HepG2 (cell line): ENCODE measurements around the gene SRRT. TPM values are rescaled to one million over a fixed set of nuclear protein-coding genes. Genes with fewer than 3 reads are reported as not detected.

ENCODE experiments used
- ARNT2 ChIP-seq: sonication (generic); formaldehyde crosslinking; IDR thresholded peaks from 2 replicates; pipeline ENCODE4 v1.8.0; 2022; ENCODE audit warnings: mild to moderate bottlenecking, low read depth, missing genetic modification reagents, moderate library complexity
- ATF1 ChIP-seq: IDR thresholded peaks from 2 replicates; pipeline ENCODE4 v1.6.1; 2016; ENCODE audit warnings: mild to moderate bottlenecking, control low read depth
- CC2D1A ChIP-seq: sonication (generic); formaldehyde crosslinking; IDR thresholded peaks from 2 replicates; pipeline ENCODE4 v1.8.1; 2023; ENCODE audit warnings: mild to moderate bottlenecking, missing genetic modification reagents
- ELF1 ChIP-seq: sonication (generic); formaldehyde crosslinking; IDR thresholded peaks from 2 replicates; pipeline ENCODE4 v1.4.0; 2020; ENCODE audit warnings: missing genetic modification reagents
- FOXK1 ChIP-seq: sonication (generic); formaldehyde crosslinking; IDR thresholded peaks from 2 replicates; pipeline ENCODE4 v1.4.0; 2020; ENCODE audit warnings: low read depth, missing genetic modification reagents, borderline replicate concordance
- HBP1 ChIP-seq: IDR thresholded peaks from 2 replicates; pipeline ENCODE4 v1.6.1; 2016; ENCODE audit warnings: low read depth, control low read depth
- HNF1A ChIP-seq, 2 experiments: sonication (generic) in 1 of 2; formaldehyde crosslinking in 1 of 2; IDR thresholded peaks; 2 replicates each; pipeline versions ENCODE4 v1.4.0 to v1.6.1; 2016 to 2020; ENCODE audit warnings: borderline replicate concordance in 1 of 2, low read depth in 1 of 2, mild to moderate bottlenecking in 1 of 2, missing genetic modification reagents in 1 of 2
- MAFK ChIP-seq, 2 experiments: IDR thresholded peaks in 1 of 2; conservative IDR thresholded peaks in 1 of 2; 2 replicates each; pipeline ENCODE4 v1.6.1; 2011; ENCODE audit warnings: improper control_type of control experiment in 2 of 2, low read length in 2 of 2
- MXD1 ChIP-seq: sonication (generic); formaldehyde crosslinking; IDR thresholded peaks from 2 replicates; pipeline ENCODE4 v1.4.0; 2020; ENCODE audit warnings: mild to moderate bottlenecking, missing genetic modification reagents
- NBN ChIP-seq: fragments of 450-650 bp; conservative IDR thresholded peaks from 2 replicates; pipeline ENCODE4 v1.6.1; 2017
- PBX3 ChIP-seq: sonication (generic); formaldehyde crosslinking; IDR thresholded peaks from 2 replicates; pipeline ENCODE4 v1.8.1; 2023; ENCODE audit warnings: missing genetic modification reagents, inconsistent platforms, borderline replicate concordance
- SP5 ChIP-seq: IDR thresholded peaks from 2 replicates; pipeline ENCODE4 v1.6.1; 2016; ENCODE audit warnings: low read depth, borderline replicate concordance
- SRSF1 ChIP-seq: fragments of 200-400 bp; formaldehyde crosslinking; optimal IDR thresholded peaks from 2 replicates; pipeline ENCODE3; 2017; ENCODE audit warnings: mild to moderate bottlenecking, low read depth, low read length, moderate library complexity
- ZFP36L1 ChIP-seq: sonication (generic); formaldehyde crosslinking; IDR thresholded peaks from 2 replicates; pipeline ENCODE4 v1.8.0; 2022; ENCODE audit warnings: mild to moderate bottlenecking, missing genetic modification reagents, moderate library complexity
- ZNF264 ChIP-seq: sonication (generic); formaldehyde crosslinking; IDR thresholded peaks from 2 replicates; pipeline ENCODE4 v1.4.0; 2020; ENCODE audit warnings: missing genetic modification reagents
- ZNF274 ChIP-seq: sonication (generic); formaldehyde crosslinking; IDR thresholded peaks from 2 replicates; pipeline ENCODE4 v1.5.1; 2020; ENCODE audit warnings: mild to moderate bottlenecking, missing genetic modification reagents
- ZNF605 ChIP-seq: sonication (generic); formaldehyde crosslinking; IDR thresholded peaks from 2 replicates; pipeline ENCODE4 v1.8.0; 2022; ENCODE audit warnings: mild to moderate bottlenecking, missing genetic modification reagents
- ZNF737 ChIP-seq: sonication (generic); formaldehyde crosslinking; IDR thresholded peaks from 2 replicates; pipeline ENCODE4 v1.5.0; 2020; ENCODE audit warnings: missing genetic modification reagents, mild to moderate bottlenecking, borderline replicate concordance
- polyA plus RNA-seq, 8 experiments: library from polyadenylated mRNA; depleted of rRNA in 3 of 8; stranded (reverse) in 7 of 8; unstranded in 1 of 8; fragments of >200 nt; fragmentation: Illumina TruSeq in 4 of 8; extraction: Trizol in 4 of 8; gene quantifications; 2 replicates each; pipeline versions ENCODE4 v1.2.1 to v1.2.3, GENCODE V29; 2011 to 2016; ENCODE audit warnings: low read depth in 4 of 8, missing spikeins in 1 of 8, mixed read lengths in 1 of 8; ENCODE audit not compliant: insufficient read depth in 1 of 8
- total RNA-seq, 5 experiments: library from RNA; depleted of rRNA; stranded (reverse); fragments of >200 nt; fragmentation: Illumina TruSeq; extraction: Trizol; gene quantifications; 2 replicates each; pipeline ENCODE4 v1.2.3, GENCODE V29; 2016; ENCODE audit warnings: low read depth in 1 of 5
- TF ChIP-seq, protein P1 (sequence below): sonication (generic); formaldehyde crosslinking; IDR thresholded peaks from 2 replicates; pipeline ENCODE4 v1.8.1; 2023; ENCODE audit warnings: mild to moderate bottlenecking, missing genetic modification reagents

SRRT gene
- total and polyA plus RNA-seq, 2 of the 13 experiments (the other 11 are each of a cell fraction or from before 2014, with no cell fraction given), result 26.2 to 106 TPM

DNA sequence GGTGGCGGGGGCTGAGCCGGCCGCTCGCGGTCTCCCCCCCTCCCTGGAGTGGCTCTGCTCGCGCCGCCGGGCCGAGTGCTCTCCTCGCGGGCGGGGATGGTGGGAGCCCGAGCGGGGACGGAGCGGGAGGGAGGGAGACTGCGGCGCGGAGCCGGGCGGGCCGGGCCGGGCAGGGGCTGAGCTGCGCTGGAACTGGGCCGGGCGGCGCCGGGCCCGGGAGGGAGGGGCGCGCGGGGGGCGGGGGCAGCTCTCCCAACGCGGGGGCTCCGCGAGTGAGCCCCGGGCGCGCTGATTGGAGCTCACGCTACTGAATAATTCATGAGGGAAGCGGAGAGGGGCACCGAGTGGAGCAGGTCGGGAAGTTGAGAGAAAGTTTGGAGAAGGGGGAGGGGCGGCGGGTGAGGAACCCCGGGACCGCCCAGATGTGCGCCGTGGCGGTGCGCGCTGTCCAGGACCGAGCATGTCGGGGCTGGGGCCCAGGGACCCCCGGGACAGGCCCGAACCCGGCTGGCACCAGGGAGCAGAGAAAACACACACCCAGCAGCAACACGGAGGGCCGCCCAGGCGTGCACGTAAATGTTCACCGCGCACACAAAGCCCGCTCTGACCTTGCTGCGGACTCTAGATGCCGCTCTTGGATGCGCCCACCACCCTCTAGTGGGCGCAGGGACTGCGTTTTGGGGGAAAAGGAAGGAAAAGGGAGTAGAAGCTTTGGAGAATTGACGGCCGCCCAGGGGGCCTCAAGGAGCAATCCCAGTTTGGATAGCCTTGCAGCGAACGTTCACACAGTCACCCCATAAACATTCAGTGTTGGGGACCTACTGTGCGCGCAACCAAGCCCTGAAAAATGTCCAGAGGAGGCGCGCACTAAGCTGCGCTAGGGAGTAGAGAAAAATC is 47.3 kb upstream of the SRRT start, which contains the start of gene EPHB4 (continued):
- TF ChIP-seq HNF1A (IDR thresholded peaks at IDR 0.05; ENCODE audit: low read depth), result no peak
- TF ChIP-seq HNF1A (CRISPR knock-in tag; IDR thresholded peaks at IDR 0.05; ENCODE audit: borderline replicate concordance), result peak; percentile 44; the same call in 1 of the 2 replicates
- peak; percentile 44 for TF ChIP-seq SRSF1
- TF ChIP-seq MXD1, result peak; percentile 80; the same call in 1 of the 2 replicates
- no peak for TF ChIP-seq NBN
- TF ChIP-seq ARNT2 (CRISPR knock-in tag), result peak; percentile 23; the same call in 1 of the 2 replicates
- peak; percentile 78 for TF ChIP-seq ZNF605 (CRISPR knock-in tag)
- no peak for TF ChIP-seq ZFP36L1
- TF ChIP-seq ZNF264 (CRISPR knock-in tag), result peak; percentile 72
- peak; percentile 36 for TF ChIP-seq ELF1 (CRISPR knock-in tag)
- TF ChIP-seq ZNF737 (CRISPR knock-in tag), result no peak
- TF ChIP-seq PBX3 (CRISPR knock-in tag), result no peak
- no peak for TF ChIP-seq CC2D1A (CRISPR knock-in tag)
- peak; percentile 42; the same call in 1 of the 2 replicates for TF ChIP-seq HBP1
- TF ChIP-seq, protein P1, sequence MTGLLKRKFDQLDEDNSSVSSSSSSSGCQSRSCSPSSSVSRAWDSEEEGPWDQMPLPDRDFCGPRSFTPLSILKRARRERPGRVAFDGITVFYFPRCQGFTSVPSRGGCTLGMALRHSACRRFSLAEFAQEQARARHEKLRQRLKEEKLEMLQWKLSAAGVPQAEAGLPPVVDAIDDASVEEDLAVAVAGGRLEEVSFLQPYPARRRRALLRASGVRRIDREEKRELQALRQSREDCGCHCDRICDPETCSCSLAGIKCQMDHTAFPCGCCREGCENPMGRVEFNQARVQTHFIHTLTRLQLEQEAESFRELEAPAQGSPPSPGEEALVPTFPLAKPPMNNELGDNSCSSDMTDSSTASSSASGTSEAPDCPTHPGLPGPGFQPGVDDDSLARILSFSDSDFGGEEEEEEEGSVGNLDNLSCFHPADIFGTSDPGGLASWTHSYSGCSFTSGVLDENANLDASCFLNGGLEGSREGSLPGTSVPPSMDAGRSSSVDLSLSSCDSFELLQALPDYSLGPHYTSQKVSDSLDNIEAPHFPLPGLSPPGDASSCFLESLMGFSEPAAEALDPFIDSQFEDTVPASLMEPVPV (CRISPR knock-in tag), result peak; percentile 54; the same call in 1 of the 2 replicates
- TF ChIP-seq SP5 (CRISPR knock-in tag), result no peak; the same call in 1 of the 2 replicates
- peak; percentile 62; the same call in 1 of the 2 replicates for TF ChIP-seq ZNF274 (CRISPR knock-in tag)
- TF ChIP-seq FOXK1 (CRISPR knock-in tag), result no peak
- TF ChIP-seq ATF1 (CRISPR knock-in tag), result no peak
- no peak for TF ChIP-seq MAFK (conservative IDR thresholded peaks at IDR 0.05 in 1 of 2, IDR thresholded peaks at IDR 0.05 in 1 of 2; ENCODE audit: low read length in 2 of 2)
